ENCODE measurements around the gene MLH3.
A peak's percentile ranks its signal among the peaks of the same experiment; 100 is the strongest.

MLH3 gene

GRCh38 chr14:75070383-75070782, 19.1 kb upstream of the MLH3 start:
- Histone ChIP-seq H3K4me2 (ENCODE audit: low read length, poor library complexity, severe bottlenecking) (no peak overlapping the region), H2BK15ac (ENCODE audit: low read depth, poor library complexity, severe bottlenecking) (no peak overlapping the region), H2BK12ac (ENCODE audit: low read length in 2 of 2) (no peak overlapping the region), H3K36me3 (ENCODE audit: control insufficient read depth in 1 of 2, insufficient read depth in 2 of 2, low read depth in 1 of 2, low read length in 2 of 2) (no peaks in the 10 kb centered on the region), H3K4me1 (ENCODE audit: control insufficient read depth, insufficient read depth, low read depth, low read length) (peaks cover 10% of the 10 kb centered on the region), H3K14ac (ENCODE audit: low read length in 2 of 2) (no peak overlapping the region), H2BK120ac (ENCODE audit: low read depth, low read length) (no peak overlapping the region), H3K27me3 (ENCODE audit: control insufficient read depth in 1 of 2, insufficient read depth in 1 of 2, low read length in 2 of 2) (no peaks in the 10 kb centered on the region), H3K9ac (ENCODE audit: low read length) (peak overlapping the region; percentile 90), H3K18ac (ENCODE audit: low read depth in 1 of 2, low read length in 2 of 2) (no peak overlapping the region), H3K4me3 (ENCODE audit: insufficient read depth in 1 of 2, low read depth in 1 of 2, low read length in 2 of 2) (peak overlapping the region in 1 of 2 experiments; percentile 78), H3K79me1 (replicated peaks; ENCODE audit: low read length, poor library complexity, severe bottlenecking) (peaks cover 7% of the 10 kb centered on the region), H2AK5ac (ENCODE audit: low read length, severe bottlenecking) (no peak overlapping the region), H2AFZ (ENCODE audit: low read depth, low read length) (no peak overlapping the region), H4K8ac (ENCODE audit: low read length) (peak overlapping the region; percentile 64), H2BK5ac (ENCODE audit: low read depth, low read length, poor library complexity, severe bottlenecking) (no peak overlapping the region), H3K4ac (ENCODE audit: low read depth in 1 of 2, low read length in 2 of 2) (no peak overlapping the region), H3K27ac (ENCODE audit: low read length, poor library complexity, severe bottlenecking) (no peak overlapping the region), H3K9me3 (ENCODE audit: control insufficient read depth, low read length) (no peaks in the 10 kb centered on the region), H4K91ac (ENCODE audit: low read length) (no peak overlapping the region), H3K23ac (ENCODE audit: low read length in 2 of 2) (no peak overlapping the region)
- no peak for DNase-seq
- WGBS = 88% methylated on average over 9 of the region's 9 CpGs

- peak overlapping the region; percentile 84 to 86 for H3K18ac ChIP-seq (ENCODE audit: low read depth in 1 of 2, low read length in 2 of 2)
- H3K4me1 ChIP-seq (ENCODE audit: control insufficient read depth, insufficient read depth, low read depth, low read length) = peaks cover 10% of the 10 kb centered on the region
- H2BK12ac ChIP-seq (ENCODE audit: low read length in 2 of 2) = peak overlapping the region in 1 of 2 experiments; percentile 54
- 44% methylated on average over 12 of the region's 12 CpGs for WGBS
- peak overlapping the region; percentile 60 for H2AFZ ChIP-seq (ENCODE audit: low read depth, low read length)
- peak overlapping the region; percentile 93 for H3K4me2 ChIP-seq (ENCODE audit: low read length, poor library complexity, severe bottlenecking)
- H3K27ac ChIP-seq (ENCODE audit: low read length, poor library complexity, severe bottlenecking) = no peak overlapping the region
- H3K23ac ChIP-seq (ENCODE audit: low read length in 2 of 2) = peak overlapping the region in 1 of 2 experiments; percentile 14
- H2BK120ac ChIP-seq (ENCODE audit: low read depth, low read length) = no peak overlapping the region
- H3K4me3 ChIP-seq (ENCODE audit: insufficient read depth in 1 of 2, low read depth in 1 of 2, low read length in 2 of 2) = peak overlapping the region; percentile 71 to 78
- no peak overlapping the region for H2BK5ac ChIP-seq (ENCODE audit: low read depth, low read length, poor library complexity, severe bottlenecking)
- H3K14ac ChIP-seq (ENCODE audit: low read length in 2 of 2) = no peak overlapping the region
- no peaks in the 10 kb centered on the region for H3K9me3 ChIP-seq (ENCODE audit: control insufficient read depth, low read length)
- no peaks in the 10 kb centered on the region for H3K27me3 ChIP-seq (ENCODE audit: control insufficient read depth in 1 of 2, insufficient read depth in 1 of 2, low read length in 2 of 2)
- H4K8ac ChIP-seq (ENCODE audit: low read length) = peak overlapping the region; percentile 20
- no peaks in the 10 kb centered on the region for H3K36me3 ChIP-seq (ENCODE audit: control insufficient read depth in 1 of 2, insufficient read depth in 2 of 2, low read depth in 1 of 2, low read length in 2 of 2)
- peak overlapping the region; percentile 60 for H2BK15ac ChIP-seq (ENCODE audit: low read depth, poor library complexity, severe bottlenecking)
- peak overlapping the region in 1 of 2 experiments; percentile 45 for H3K4ac ChIP-seq (ENCODE audit: low read depth in 1 of 2, low read length in 2 of 2)
- H3K79me1 ChIP-seq (replicated peaks; ENCODE audit: low read length, poor library complexity, severe bottlenecking) = peaks cover 7% of the 10 kb centered on the region
- peak overlapping the region; percentile 30 for H4K91ac ChIP-seq (ENCODE audit: low read length)
- H2AK5ac ChIP-seq (ENCODE audit: low read length, severe bottlenecking) = no peak overlapping the region
- peak overlapping the region; percentile 90 for H3K9ac ChIP-seq (ENCODE audit: low read length)
- no peak for DNase-seq
Observed at GRCh38 chr14:75069811-75070145, 18.5 kb upstream of the MLH3 start.

- Histone ChIP-seq H3K4me1 (ENCODE audit: control insufficient read depth, insufficient read depth, low read depth, low read length) (peaks cover 10% of the 10 kb centered on the region), H3K27ac (ENCODE audit: low read length, poor library complexity, severe bottlenecking) (peak within 1 kb of the TSS; percentile 63), H3K4me3 (ENCODE audit: insufficient read depth in 1 of 2, low read depth in 1 of 2, low read length in 2 of 2) (peak within 1 kb of the TSS; percentile 71 to 78), H2BK120ac (ENCODE audit: low read depth, low read length) (peak within 1 kb of the TSS; percentile 95), H3K4me2 (ENCODE audit: low read length, poor library complexity, severe bottlenecking) (peak within 1 kb of the TSS; percentile 93), H3K27me3 (ENCODE audit: control insufficient read depth in 1 of 2, insufficient read depth in 1 of 2, low read length in 2 of 2) (no peaks in the 10 kb centered on the region), H2BK15ac (ENCODE audit: low read depth, poor library complexity, severe bottlenecking) (peak within 1 kb of the TSS; percentile 91), H4K91ac (ENCODE audit: low read length) (peak within 1 kb of the TSS; percentile 82), H3K36me3 (ENCODE audit: control insufficient read depth in 1 of 2, insufficient read depth in 2 of 2, low read depth in 1 of 2, low read length in 2 of 2) (no peaks in the 10 kb centered on the region), H3K79me1 (replicated peaks; ENCODE audit: low read length, poor library complexity, severe bottlenecking) (peaks cover 7% of the 10 kb centered on the region), H3K18ac (ENCODE audit: low read depth in 1 of 2, low read length in 2 of 2) (peak within 1 kb of the TSS; percentile 84 to 94), H2AFZ (ENCODE audit: low read depth, low read length) (peak within 1 kb of the TSS; percentile 60), H2BK12ac (ENCODE audit: low read length in 2 of 2) (peak within 1 kb of the TSS; percentile 7 to 65), H2AK5ac (ENCODE audit: low read length, severe bottlenecking) (no peak within 1 kb of the TSS), H3K9me3 (ENCODE audit: control insufficient read depth, low read length) (no peaks in the 10 kb centered on the region), H3K23ac (ENCODE audit: low read length in 2 of 2) (peak within 1 kb of the TSS in 1 of 2 experiments; percentile 14), H3K4ac (ENCODE audit: low read depth in 1 of 2, low read length in 2 of 2) (peak within 1 kb of the TSS; percentile 65 to 81), H3K9ac (ENCODE audit: low read length) (peak within 1 kb of the TSS; percentile 90), H3K14ac (ENCODE audit: low read length in 2 of 2) (peak within 1 kb of the TSS in 1 of 2 experiments; percentile 77), H2BK5ac (ENCODE audit: low read depth, low read length, poor library complexity, severe bottlenecking) (peak within 1 kb of the TSS; percentile 71), H4K8ac (ENCODE audit: low read length) (peak within 1 kb of the TSS; percentile 64)
- DNase-seq = peak; percentile 92
- 3% methylated on average over 57 of the region's 58 CpGs for WGBS
Observed at GRCh38 chr14:75069121-75069810, 18.0 kb upstream of the MLH3 start, which contains the start of gene ZC2HC1C. Gene ZC2HC1C, plus strand, starts transcription at chr14:75069641. Its CDS starts 933 bp downstream, at chr14:75070574.

GRCh38 chr14:75068294-75069120, 17.2 kb upstream of the MLH3 start:
- peak overlapping the region; percentile 68 to 94 for H3K18ac ChIP-seq (ENCODE audit: low read depth in 1 of 2, low read length in 2 of 2)
- no peak overlapping the region for H3K23ac ChIP-seq (ENCODE audit: low read length in 2 of 2)
- H2BK15ac ChIP-seq (ENCODE audit: low read depth, poor library complexity, severe bottlenecking) = peak overlapping the region; percentile 45
- peak overlapping the region; percentile 95 for H2BK120ac ChIP-seq (ENCODE audit: low read depth, low read length)
- H2AFZ ChIP-seq (ENCODE audit: low read depth, low read length) = peak overlapping the region; percentile 54
- H2BK5ac ChIP-seq (ENCODE audit: low read depth, low read length, poor library complexity, severe bottlenecking) = no peak overlapping the region
- H3K4me3 ChIP-seq (ENCODE audit: insufficient read depth in 1 of 2, low read depth in 1 of 2, low read length in 2 of 2) = peak overlapping the region; percentile 71 to 78
- peak overlapping the region in 1 of 2 experiments; percentile 81 for H3K4ac ChIP-seq (ENCODE audit: low read depth in 1 of 2, low read length in 2 of 2)
- peak overlapping the region; percentile 90 for H3K9ac ChIP-seq (ENCODE audit: low read length)
- peak; percentile 69 for DNase-seq
- H3K4me2 ChIP-seq (ENCODE audit: low read length, poor library complexity, severe bottlenecking) = peak overlapping the region; percentile 93
- no peaks in the 10 kb centered on the region for H3K36me3 ChIP-seq (ENCODE audit: control insufficient read depth in 1 of 2, insufficient read depth in 2 of 2, low read depth in 1 of 2, low read length in 2 of 2)
- no peaks in the 10 kb centered on the region for H3K9me3 ChIP-seq (ENCODE audit: control insufficient read depth, low read length)
- H4K8ac ChIP-seq (ENCODE audit: low read length) = peak overlapping the region; percentile 20
- H3K27ac ChIP-seq (ENCODE audit: low read length, poor library complexity, severe bottlenecking) = peak overlapping the region; percentile 44
- peaks cover 10% of the 10 kb centered on the region for H3K79me1 ChIP-seq (replicated peaks; ENCODE audit: low read length, poor library complexity, severe bottlenecking)
- peaks cover 10% of the 10 kb centered on the region for H3K4me1 ChIP-seq (ENCODE audit: control insufficient read depth, insufficient read depth, low read depth, low read length)
- 14% methylated on average over 12 of the region's 15 CpGs for WGBS
- H2BK12ac ChIP-seq (ENCODE audit: low read length in 2 of 2) = no peak overlapping the region
- no peak overlapping the region for H2AK5ac ChIP-seq (ENCODE audit: low read length, severe bottlenecking)
- H3K27me3 ChIP-seq (ENCODE audit: control insufficient read depth in 1 of 2, insufficient read depth in 1 of 2, low read length in 2 of 2) = no peaks in the 10 kb centered on the region
- no peak overlapping the region for H4K91ac ChIP-seq (ENCODE audit: low read length)
- H3K14ac ChIP-seq (ENCODE audit: low read length in 2 of 2) = no peak overlapping the region
